Upper lobe of left lung (tissue), 4 donors: Measurements from ENCODE around the gene GALR1.

Experiments used
- CTCF ChIP-seq, 6 experiments: fragments of 450-650 bp in 4 of 6; fragments of 200-600 bp in 2 of 6; sonication (generic) in 2 of 6; IDR thresholded peaks; one replicate each; pipeline ENCODE4 v1.5.1; 2016 to 2019; ENCODE audit warnings: antibody characterized with exemption in 6 of 6
- EP300 ChIP-seq, 4 donors: sonication (generic); formaldehyde crosslinking; IDR thresholded peaks; one replicate each; pipeline ENCODE4 v1.5.1; 2017; ENCODE audit warnings: antibody characterized with exemption in 4 of 4, control low read depth in 2 of 4
- POLR2A ChIP-seq, 4 donors: fragments of 450-650 bp; IDR thresholded peaks; one replicate each; pipeline ENCODE4 v1.5.1; 2016 to 2017; ENCODE audit warnings: antibody characterized with exemption in 4 of 4, mild to moderate bottlenecking in 2 of 4

- TF ChIP-seq CTCF (IDR thresholded peaks at IDR 0.05) (no peak), POLR2A (IDR thresholded peaks at IDR 0.05) (no peak), EP300 (IDR thresholded peaks at IDR 0.05) (no peak)
These were observed 19.0 kb upstream of the GALR1 start for GRCh38 chr18:77230645-77231044.
